HG03442 (cell line): ENCODE measurements around the gene FAM216A.

Experiments
- ATAC-seq: cut with Tn5 transposase; IDR thresholded peaks from one replicate; pipeline ENCODE4 v1.9.1; 2021; ENCODE audit warnings: mild to moderate bottlenecking, moderate library complexity; ENCODE audit not compliant: unreplicated experiment

FAM216A gene

DNA sequence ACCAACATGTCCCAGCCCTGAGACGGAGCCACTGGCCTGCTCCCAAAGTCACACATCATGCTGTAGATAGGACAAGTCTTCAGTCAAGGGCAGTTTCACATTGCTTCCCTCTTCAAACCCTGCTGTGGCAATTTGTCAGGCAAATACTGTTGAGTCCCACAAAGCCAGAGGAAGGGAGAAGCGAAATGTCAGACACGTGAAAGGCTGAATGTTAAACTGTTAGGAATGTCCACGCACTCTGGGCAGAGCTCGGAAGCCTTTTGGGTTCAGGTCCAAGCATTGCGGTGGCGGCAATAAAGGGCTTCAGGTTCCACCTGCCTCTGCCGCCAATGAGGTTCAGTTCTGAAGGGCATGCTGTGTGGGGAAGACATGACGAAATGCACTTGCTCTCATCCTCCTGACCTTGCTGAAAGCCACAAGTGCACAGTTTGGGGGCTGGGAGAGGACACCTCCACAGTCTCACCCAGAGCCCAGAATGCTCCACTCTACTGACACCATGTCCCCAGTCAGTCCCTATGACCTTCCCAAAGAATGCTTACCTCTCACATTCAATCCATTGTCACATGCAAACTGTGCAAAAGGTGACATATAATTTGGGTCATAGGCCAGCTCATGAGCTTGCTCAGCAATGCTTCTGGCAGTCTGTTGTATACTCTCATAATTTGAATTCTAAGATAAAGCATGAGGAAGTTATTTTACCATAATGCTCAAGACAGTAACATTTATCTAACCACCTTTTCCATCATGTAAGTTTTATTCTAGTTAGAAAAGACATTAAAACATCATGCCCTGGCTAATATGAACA lies 69.2 kb downstream of the FAM216A start:
- ATAC-seq = no peak

DNA sequence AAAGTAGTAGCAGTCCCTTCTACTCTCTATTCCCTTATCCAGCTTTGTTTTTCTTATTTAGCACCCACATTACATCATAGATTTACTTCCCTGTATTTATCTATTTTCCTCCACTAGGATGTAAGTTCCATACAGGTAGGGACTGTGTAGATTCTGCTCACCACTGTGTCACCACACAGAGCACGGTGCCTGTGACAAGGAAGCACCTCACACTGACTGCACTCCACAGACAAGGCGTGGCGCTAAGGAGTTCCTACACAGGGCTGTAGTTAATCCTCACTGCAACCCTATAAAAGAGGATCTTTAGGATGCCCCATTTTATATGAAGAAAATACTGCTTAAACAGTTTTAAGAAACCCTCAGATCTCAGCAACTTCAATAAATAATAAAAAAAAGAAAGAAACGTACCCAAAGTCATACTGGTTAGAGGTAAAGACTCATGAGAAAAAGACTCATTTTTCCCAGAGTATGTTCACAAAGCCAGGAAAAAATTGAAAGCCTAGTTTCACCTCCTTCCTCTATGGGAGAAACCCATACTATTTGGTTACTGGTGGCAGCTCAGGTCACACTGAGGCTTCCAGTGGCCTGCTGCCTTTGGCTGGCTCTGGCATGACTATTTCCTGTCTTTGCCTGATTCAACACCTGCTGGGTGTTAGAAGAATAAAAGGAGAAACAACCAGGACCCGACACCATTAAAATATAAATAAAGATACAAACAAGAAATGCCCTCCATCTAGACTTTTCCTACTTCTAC lies 70.4 kb downstream of the FAM216A start:
- no peak for ATAC-seq
